ENCODE data around the gene C1orf146. TPM values are rescaled to one million over a fixed set of nuclear protein-coding genes. Genes with fewer than 3 reads are reported as not detected.
"Not testable (repeated sequence)": the region's sequence is repeated elsewhere in the genome, so short reads cannot be mapped to it uniquely, and the experiment has no call there.

C1orf146 gene
- total RNA-seq, 4 donors from 2014 or later: not detected

DNA sequence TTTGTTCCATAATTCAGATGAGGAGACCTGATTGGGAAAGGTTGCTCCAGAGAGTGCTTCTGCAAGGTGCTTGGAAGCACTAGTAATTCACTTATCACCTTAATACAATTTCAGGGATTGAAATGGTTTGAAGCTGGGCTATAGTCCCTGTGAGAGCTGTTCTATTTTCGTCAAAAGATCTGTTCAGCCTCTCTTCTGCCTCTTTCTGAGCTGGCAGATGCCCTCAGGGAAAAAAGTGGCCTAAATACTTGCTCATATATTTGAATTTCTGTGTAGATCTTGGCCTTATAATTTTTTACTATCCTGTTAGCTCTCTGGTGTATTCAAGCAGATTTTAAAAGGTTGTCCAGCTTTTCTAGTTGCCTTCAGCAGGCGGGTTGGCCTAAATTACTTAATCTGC is 22.3 kb downstream of the C1orf146 start:
- H3K4me3 ChIP-seq (ENCODE audit: low read depth, poor library complexity, severe bottlenecking): no peak overlapping the region
- WGBS, 2 donors: 57 to 74% methylated on average over 2 of the region's 2 CpGs
- TF ChIP-seq, protein P1, sequence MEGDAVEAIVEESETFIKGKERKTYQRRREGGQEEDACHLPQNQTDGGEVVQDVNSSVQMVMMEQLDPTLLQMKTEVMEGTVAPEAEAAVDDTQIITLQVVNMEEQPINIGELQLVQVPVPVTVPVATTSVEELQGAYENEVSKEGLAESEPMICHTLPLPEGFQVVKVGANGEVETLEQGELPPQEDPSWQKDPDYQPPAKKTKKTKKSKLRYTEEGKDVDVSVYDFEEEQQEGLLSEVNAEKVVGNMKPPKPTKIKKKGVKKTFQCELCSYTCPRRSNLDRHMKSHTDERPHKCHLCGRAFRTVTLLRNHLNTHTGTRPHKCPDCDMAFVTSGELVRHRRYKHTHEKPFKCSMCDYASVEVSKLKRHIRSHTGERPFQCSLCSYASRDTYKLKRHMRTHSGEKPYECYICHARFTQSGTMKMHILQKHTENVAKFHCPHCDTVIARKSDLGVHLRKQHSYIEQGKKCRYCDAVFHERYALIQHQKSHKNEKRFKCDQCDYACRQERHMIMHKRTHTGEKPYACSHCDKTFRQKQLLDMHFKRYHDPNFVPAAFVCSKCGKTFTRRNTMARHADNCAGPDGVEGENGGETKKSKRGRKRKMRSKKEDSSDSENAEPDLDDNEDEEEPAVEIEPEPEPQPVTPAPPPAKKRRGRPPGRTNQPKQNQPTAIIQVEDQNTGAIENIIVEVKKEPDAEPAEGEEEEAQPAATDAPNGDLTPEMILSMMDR (IDR thresholded peaks at IDR 0.05): no peak
- TF ChIP-seq POLR2A (IDR thresholded peaks at IDR 0.05): no peak
- intact Hi-C loops (cut with DNase I; ENCODE audit: low total_unique reads): no loop called here
- DNase-seq (ENCODE audit: low spot score in 2 of 2): no peak

- TF ChIP-seq POLR2A (IDR thresholded peaks at IDR 0.05): no peak
- TF ChIP-seq, protein P1 (IDR thresholded peaks at IDR 0.05): no peak
- intact Hi-C loops (cut with DNase I; ENCODE audit: low total_unique reads): no loop called here
These were observed 26.7 kb downstream of the C1orf146 start for GRCh38 chr1:92244376-92244775.

GRCh38 chr1:92254714-92255113 is 37.0 kb downstream of the C1orf146 start:
- WGBS, 2 donors: 64 to 85% methylated on average over 3 of the region's 3 CpGs
- intact Hi-C loops (cut with DNase I; ENCODE audit: low total_unique reads): not testable (repeated sequence)

More at GRCh38 chr1:92244376-92244775, 26.7 kb downstream of the C1orf146 start:
- no peak overlapping the region for H3K4me3 ChIP-seq (ENCODE audit: low read depth, poor library complexity, severe bottlenecking)
- WGBS, 2 donors: 83 to 90% methylated on average over 1 of the region's 1 CpG
- no peak for DNase-seq (ENCODE audit: low spot score in 2 of 2)

GRCh38 chr1:92259350-92259749 is 41.6 kb downstream of the C1orf146 start:
- no peak for DNase-seq (ENCODE audit: low spot score in 2 of 2)
- 94 to 98% methylated on average over 1 of the region's 1 CpG for WGBS, 2 donors
- intact Hi-C loops (cut with DNase I; ENCODE audit: low total_unique reads): no loop called here

More at GRCh38 chr1:92254714-92255113, 37.0 kb downstream of the C1orf146 start:
- DNase-seq (ENCODE audit: low spot score in 2 of 2); H3K4me3 ChIP-seq (ENCODE audit: low read depth, poor library complexity, severe bottlenecking): not testable (repeated sequence)

DNA sequence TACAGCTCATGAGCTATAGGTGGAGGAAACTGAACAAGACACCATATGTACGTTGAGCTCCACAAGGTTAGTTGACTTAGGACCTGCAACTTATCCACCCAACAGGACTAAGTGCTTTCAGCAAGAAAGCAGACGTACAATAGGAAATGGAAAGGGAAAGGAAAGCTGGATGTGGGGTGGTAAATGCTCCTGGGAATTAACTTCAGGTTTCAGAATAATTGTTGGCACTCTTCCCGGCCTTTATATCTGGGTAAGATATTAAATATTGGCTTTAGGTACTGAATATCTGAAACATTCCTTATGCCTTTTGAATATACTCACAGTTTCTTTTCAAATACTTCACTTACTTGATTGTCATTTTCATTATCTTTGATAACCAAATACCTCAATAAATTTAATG is 44.8 kb downstream of the C1orf146 start:
- no peak for DNase-seq (ENCODE audit: low spot score in 2 of 2)
- 88 to 92% methylated on average over 3 of the region's 3 CpGs for WGBS, 2 donors
- intact Hi-C loops (cut with DNase I; ENCODE audit: low total_unique reads): no loop called here

More at GRCh38 chr1:92259350-92259749, 41.6 kb downstream of the C1orf146 start:
- TF ChIP-seq, protein P1 (IDR thresholded peaks at IDR 0.05): no peak
- TF ChIP-seq POLR2A (IDR thresholded peaks at IDR 0.05): no peak
- H3K4me3 ChIP-seq (ENCODE audit: low read depth, poor library complexity, severe bottlenecking): no peak overlapping the region

DNA sequence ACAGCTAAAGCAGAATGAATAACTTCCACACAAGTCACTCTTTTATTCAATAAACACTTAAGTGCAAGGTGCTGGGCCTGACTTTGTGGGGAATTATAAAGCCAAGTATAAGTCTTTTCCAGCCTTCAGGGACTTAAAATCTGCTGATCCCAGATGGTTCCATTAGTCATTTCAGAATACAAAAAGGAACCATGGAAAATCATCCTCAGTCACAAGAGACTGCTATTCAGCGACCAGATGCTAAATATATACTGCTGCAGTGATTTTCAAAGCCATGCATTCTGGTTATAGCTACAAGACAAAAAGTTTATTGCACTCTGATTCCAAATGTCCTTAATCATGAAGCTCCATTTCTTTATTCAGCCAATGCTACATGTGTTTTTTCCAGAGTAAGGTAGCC is 55.3 kb downstream of the C1orf146 start:
- TF ChIP-seq POLR2A (IDR thresholded peaks at IDR 0.05): no peak
- TF ChIP-seq, protein P1 (IDR thresholded peaks at IDR 0.05): no peak
- 61 to 67% methylated on average over 1 of the region's 1 CpG for WGBS, 2 donors
- H3K4me3 ChIP-seq (ENCODE audit: low read depth, poor library complexity, severe bottlenecking): no peak overlapping the region
- no peak for DNase-seq (ENCODE audit: low spot score in 2 of 2)
- intact Hi-C loops (cut with DNase I; ENCODE audit: low total_unique reads): no loop called here

More for the DNA sequence above, 44.8 kb downstream of the C1orf146 start:
- no peak overlapping the region for H3K4me3 ChIP-seq (ENCODE audit: low read depth, poor library complexity, severe bottlenecking)
- TF ChIP-seq, protein P1 (IDR thresholded peaks at IDR 0.05): no peak
- TF ChIP-seq POLR2A (IDR thresholded peaks at IDR 0.05): no peak

Measured in lower leg skin (tissue), 4 donors.